Measurements from ENCODE around the gene IGSF9.

The IGSF9 gene

DNA sequence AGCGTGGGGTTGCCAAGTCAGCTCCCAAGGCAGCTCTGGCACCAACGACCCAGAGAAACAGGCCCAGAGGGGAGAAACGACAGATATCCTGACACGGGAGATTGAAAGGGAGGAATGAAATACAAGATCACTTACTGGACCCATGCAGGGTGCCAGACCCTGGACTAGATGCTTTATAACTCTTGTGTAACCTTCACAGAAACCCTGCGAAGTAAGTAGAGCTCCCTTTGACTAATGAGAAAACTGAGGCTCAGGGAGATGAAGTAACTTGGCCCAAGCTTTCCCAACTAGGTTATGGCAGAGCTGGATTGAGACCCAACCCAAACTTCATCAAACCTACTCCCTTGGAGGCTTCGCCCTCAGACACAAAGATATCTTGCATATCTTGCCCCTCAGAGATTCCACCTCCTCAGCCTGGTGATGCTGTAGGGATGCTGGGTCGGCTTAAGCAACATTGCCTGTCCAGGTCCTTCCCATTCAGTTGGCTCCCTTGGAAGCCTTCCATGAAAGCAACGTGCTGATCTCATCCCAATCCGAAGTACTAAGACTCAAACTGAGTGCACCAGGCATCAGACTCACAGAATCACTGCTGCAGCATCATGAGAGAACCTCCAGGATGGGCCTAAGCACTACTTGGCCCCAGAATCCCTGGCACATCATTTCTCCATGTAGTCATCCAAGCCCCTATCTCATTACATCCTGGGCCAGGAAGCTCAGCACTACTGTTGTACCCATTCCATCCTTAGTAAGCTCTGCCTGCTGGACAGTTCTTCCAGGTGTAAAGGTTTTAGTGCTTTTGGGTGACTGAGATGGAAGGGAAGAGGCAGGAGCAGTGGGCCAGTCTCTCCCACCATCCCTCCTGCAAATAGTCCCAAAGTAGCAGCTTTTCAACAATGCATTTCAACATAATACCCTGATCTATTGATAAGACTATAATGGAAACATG lies 1.1 kb upstream of the IGSF9 start:
- no peak for DNase-seq (ENCODE audit: low read depth)

DNA sequence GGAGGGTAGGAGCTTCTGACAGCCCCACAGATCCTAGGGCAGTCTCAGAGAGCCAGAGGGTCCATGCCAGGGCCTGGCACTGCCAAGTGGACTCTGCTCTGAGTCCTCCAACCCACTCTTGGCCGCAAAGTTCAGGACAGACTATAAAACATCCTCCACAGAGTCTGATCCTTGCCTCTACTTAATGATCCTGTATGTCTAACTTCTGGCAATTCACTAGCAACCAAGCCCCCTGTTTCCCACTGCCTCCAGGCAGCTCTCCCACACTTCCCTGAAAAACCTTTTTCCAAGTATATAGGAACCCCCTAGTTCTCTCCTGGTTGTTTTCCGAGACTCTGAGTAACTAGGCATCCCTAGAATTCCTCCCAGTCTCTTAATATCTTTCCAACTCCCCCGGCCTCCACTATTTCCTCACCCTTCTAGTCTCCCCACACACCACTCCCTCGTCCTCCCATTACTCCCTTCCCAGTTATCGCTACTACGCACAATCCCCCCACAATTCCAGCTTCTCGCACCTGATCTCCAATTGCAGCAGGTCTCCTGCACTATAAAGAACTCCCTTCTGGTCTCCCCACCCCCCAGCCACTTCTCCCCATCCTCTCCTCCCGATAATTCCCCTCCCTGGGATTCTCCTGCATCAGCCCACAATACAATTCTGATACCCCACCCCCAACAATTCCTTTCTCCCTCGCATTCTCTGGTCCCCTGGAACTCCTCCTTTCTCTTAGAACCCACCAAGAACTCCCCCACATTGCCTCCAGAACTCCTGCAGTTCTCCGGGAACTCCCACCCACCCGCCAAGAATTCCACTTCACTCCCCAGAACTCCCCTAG lies 574 bp downstream of the IGSF9 start:
- no peak for DNase-seq (ENCODE audit: low read depth)

DNA sequence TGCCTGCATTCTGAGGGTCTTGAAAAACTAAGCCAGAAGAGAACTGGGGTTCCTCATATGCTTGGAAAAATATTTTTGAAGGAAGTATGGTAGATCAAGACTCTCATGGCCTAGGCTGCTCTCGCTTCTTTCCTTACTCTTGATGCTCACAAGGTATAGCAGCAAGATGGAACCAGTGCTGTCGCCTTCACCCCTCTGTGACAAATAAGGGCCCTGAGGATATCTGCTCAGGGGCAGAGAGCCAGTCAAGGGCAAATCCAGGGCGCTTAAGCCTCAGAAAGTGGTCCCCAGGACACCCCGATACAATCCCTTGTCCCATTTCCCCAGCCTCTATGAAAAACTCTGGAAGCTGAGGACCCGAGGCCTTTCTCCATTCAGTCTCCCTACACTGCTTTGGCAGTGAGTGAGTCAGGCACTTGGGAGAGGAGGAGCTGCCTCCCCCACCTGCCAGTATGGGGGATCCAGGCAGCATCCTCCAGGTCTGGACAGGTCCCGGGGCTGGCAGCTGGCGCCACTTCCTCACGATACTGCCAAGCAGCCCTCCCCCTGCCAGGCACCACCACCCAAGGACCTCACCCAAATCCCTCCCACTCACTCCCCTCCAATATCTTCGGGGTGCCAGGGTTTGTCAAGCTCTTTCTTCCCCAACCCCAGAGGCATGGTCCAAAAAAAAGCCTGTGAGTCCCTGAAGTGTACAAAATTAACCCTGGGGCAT lies 1.3 kb downstream of the IGSF9 start:
- no peak for DNase-seq (ENCODE audit: low read depth)

DNA sequence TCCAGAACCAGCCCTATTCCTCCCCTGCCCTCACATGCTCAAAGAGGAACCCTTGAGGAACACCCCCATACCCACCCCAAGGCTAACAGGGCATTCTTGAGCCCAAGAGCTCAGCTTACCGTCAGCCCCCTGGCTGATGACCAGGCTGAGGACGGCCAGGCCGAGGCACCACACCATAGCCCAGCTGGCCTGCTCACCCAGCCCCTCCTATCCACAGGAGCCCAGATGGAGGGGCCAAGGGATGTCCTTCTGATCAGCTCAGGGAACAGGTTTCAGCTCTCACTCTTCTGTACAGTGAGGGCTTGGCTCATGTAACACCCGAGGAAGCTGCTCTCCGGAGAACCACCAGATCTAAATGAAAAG lies 2.2 kb downstream of the IGSF9 start:
- DNase-seq (ENCODE audit: low read depth): no peak

DNA sequence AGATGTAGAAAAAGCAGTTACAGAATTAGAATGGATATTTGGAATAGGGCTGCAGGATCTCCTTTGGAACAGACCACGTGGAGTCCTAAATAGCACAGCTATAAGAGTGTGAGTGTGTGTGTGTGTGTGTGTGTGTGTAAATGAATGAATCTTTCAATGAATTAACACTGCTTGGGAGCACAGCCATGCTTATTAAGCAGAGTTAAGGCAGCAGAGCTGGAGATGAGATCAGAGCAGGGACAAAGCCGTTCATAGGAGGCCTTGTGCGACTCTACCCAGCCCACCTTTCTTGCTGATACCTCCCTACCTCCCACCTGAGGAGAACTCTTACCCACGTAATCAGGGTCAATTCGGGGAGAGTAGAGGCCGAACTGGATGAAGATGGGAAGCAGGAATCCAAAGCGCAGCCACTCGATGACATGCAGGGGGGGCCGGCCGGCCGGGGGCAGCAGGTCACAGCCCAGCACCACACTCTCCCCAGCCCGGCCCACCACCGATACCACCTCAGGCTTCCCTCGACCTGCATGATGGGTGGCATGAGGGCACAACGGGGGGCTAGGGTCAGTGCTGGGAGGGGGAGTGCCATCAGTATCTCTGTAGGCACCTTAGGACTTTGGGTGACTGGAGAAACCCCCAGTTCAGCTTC lies 2.7 kb downstream of the IGSF9 start:
- DNase-seq (ENCODE audit: low read depth): no peak

DNA sequence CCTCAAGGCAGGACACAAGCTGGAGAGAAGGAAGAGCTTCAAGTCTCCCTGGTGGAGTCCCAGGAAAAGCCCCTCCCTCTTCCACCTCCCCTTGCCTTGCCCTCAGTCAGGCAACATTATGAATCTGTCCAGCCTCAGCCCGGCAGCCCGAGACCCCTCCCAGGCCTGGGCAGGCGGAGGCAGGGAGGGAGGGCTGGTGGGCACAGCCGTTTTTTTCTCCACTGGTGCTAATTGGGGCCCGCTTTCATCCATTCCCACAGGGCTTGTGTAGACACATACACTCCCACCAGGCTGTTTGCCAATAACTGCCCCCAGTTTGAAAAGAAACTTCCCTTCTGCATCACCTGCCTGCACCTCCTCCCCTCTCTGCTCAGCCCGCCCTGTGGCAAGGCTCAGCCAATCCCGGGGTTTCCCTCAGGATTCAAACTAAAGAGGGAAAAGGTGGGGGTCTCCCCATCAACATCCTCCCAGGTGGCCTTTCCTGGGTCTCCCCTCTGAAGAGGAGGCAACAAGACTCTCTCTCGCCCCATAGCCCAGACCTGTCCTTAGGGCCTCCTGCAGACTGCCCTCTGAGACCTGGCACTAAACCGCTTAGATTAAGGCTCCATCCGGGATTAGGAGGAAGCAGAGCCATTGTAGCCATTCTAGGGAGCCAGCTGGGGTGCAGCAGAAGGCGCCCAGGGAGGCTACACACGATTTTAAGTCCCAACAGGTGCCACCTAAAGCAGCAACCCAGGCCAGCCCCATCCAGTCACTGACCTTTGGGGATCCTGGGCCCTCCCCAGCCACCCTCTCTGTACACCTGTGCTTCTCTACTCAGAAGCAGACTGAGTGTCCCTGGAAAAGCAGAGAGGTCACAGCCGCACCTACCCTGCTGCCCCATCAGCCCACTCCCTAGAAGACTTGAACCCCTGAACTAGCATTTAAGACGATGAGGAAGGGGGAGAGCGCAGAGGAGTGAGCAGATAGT lies 3.5 kb downstream of the IGSF9 start:
- no peak for DNase-seq (ENCODE audit: low read depth)

DNA sequence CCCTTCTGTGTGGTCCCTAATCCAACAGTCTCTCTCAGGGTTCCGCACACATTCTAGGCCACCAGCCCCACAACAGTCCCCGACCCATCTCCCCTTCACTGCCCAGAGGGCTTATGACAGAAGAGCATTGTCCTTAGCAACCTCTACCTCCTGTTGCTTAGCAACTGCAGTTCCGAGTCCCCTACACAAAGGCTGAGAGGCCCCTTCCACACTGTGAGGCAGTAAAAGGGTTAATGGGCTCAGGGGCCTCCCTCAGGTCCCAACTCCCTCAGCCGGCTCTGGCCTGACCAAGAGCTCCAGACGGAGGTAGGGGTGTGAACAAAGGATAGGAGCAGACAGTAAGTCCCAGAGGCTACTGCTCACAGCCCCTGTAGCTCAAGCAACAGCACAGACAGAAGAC lies 4.3 kb downstream of the IGSF9 start:
- DNase-seq (ENCODE audit: low read depth): no peak

DNA sequence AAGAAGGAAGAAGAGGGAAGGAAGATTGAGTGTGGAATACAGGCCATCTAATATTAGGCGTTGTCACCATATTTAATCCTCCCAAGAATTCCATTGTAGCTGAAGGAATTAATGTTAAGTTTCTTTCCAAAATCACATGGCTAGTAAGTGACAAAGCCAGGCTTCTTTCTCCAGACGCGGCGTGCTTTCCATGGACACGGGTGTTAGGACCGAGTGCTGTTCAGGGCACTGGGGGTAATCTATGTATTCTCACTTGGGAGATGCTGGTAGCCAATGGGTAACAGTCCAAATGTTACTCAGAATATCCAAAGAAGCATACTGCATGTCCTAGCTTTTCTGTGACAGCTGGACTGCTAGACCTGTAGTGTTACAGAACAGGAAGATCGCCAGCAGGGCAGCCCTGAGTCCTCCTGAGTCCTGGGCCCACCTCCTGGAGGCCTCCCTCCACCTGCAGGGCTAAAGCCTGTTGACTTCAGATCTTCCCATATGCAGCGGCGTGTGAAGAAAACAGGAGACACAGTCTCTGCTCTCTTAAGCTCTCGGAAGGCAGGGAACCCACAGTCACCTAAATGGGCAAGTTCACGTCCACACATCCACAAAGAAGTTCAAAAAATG lies 5.3 kb downstream of the IGSF9 start:
- DNase-seq (ENCODE audit: low read depth): no peak

DNA sequence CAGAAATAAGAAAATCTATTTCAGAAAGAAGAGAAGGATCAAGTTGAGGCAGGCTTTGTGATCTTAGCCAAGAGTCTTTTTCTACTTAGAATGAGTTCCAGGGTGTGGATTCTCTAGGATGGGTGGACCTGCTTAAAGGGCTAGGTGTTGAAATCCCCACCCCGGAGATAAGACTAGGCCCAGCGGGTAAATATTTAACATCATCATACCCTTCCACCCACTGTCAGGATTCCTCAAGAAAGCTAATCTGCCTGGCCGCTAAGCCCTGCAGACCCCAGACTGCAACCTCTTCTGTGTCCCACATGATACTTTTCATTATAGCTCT lies 5.8 kb downstream of the IGSF9 start:
- no peak for DNase-seq (ENCODE audit: low read depth)

DNA sequence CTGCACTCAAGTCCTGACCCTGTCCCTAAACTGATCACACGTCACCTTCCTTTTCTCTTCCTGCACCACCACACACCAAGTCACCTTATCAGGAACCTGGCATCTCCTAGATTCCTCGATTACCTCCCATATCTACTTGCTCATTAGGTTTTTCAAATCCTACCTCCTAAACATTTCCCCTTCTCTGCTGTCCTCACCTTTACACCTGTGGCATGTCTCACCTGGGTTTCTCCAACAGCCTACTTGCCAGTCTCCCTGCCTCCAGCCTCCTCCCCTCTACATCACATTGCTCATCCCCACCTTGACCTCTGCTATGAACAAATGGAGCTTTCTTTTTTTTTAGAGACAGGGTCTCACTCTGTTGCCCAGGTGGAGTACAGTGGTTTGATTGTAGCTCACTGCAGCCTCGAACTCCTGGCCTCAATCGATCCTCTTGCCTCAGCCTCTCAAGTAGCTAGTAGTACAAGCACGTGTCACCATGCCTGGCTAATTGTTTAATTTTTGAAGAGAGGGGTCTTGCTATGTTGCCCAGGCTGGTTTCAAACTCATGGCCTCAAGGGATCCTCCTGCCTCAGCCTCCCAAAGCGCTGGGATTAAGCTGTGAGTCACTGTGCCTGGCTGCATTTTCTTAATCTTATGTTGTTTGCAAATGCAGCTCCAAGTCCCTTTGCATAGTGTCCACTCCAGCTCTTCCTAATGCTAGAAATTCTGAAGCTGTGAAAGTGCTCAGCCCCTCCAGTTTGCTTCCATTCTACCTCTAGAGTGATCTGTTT lies 6.3 kb downstream of the IGSF9 start:
- no peak for DNase-seq (ENCODE audit: low read depth)

DNA sequence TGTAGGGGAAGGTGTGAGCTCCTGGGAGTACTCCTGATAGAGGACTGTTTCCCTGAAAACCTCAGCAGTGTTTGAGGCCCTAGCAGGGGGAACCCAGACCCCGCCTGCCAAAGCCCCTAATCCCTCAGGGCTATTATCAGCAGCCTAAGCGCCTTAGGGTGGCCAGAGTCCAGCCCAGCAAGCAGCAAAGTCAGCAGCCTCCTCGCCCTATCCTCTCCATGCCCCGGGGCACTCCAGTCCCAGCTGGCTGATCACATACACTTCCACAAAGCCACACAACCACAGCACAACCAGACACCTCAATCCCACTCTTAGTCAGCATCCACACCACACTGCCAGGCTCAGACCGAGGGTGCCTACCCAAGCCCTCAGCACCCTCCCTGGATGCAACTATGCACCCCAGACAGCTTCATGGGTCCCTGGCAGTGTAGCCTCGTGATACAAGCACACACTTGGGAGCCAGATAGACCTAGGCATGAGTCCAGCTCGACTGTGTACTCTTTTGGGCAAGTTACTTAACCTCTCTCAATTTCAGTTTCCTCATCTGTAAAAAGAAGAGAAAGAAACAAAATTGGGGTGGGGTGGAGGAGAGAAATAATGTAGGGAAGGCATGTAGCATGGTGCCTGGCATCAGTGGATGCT lies 7.1 kb downstream of the IGSF9 start:
- no peak for DNase-seq (ENCODE audit: low read depth)

DNA sequence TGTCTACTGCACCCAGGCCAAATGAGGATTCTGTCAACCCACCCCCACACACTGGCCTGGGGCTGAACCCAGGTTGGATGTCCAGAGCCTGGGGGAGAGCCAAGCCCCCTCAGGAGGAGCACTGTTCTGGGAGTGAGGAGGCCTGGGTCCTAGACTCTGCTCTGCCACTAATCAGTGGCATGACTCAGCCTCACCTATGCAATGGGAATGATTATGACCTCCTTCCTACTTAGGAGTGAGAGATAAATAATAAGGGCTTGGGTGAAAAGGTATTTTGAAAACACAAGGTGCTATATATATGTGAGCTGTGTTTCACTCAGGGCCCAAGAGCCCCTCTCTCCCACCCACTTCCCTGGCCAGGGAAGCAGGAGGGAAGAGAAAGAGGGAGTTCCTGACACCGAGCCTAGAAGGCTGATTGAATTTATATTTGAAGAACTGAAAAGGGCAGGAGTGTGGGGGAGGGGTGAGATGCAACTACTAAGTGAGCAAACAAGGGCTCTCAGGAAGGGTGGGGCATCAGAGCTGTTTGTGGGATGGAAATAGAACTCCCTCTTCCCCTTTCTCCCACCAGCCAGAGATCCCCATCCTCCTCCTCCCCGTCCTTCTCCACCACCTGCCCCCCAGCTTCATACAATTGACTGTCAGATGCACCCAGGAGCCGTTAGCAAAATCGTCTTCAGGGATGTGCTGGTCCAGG lies 8.2 kb downstream of the IGSF9 start:
- DNase-seq (ENCODE audit: low read depth): no peak

DNA sequence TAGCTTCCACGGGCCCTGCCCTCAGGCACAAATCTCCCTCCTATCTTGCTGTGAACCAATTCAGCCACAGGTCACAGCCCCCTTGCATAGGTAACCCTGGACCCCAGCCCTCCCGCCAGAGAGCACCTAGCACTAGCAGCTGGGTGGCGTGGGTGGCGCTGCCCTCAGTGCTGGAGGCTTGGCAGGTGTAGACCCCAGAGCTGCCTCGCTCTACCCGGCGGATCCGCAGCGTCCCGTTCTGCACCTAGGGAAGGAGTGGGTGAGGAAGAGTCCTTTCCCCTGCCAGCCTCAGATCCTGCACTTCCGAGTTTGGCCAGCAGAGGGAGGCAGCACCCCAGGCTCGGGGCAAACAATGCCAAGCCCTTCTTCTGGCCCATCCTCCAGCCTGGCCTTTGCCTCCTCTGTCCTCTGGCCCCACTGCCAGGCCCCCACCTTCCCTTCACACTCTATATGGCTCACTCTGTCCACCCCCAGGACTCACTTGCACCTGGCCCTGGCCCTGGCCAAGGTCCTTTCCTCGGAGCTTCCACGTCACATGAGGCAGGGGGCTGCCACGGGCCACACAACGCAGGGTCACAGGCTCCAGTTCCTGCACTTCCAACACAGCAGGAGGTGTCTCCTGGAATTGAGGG lies 9.0 kb downstream of the IGSF9 start:
- peak; percentile 75 for DNase-seq (ENCODE audit: low read depth)

DNA sequence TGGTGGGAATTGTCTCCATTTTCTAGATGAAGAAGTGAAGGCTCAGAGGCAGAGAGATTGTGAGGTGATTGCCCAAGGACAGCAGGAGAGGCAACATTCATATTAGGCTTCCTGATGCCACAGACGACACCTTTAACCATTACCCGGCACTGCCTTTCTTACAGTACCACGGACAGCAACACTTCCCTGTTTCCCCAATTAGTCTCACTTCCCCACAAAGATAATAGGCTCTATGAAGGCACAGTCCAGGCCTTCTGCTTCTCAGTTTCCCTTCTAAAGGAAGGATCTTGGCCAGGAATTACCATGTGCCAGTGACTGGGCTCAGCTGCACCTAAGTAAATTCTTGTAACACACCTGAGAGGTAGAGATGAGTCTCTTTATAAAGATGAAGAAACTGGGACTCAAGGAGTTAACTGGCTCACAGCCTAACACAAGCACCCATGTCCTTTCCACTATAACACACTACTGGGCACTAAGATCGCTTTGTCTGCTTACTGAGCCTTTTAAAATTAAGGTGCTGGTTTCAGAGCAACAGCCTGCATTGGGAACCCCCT lies 9.6 kb downstream of the IGSF9 start:
- no peak for DNase-seq (ENCODE audit: low read depth)

DNA sequence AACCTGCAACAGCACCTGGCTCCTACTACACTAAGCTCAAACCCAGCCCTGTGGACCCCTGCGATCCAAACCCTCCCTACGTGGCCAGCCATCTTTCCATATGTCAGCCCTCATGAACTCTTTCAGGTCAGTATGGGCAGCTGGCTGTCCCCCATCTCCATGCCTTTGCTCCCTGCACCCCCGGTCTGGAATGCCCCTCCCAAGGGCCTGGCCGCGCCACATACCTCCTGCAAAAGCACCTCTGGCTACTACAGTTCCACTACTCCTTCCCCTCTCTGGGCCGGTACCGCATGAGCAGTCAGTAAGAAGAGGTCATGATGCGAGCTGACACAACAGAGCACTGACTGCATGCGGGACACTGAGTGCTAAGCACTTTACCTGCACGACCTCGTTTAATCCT lies 10.1 kb downstream of the IGSF9 start:
- DNase-seq (ENCODE audit: low read depth): no peak

DNA sequence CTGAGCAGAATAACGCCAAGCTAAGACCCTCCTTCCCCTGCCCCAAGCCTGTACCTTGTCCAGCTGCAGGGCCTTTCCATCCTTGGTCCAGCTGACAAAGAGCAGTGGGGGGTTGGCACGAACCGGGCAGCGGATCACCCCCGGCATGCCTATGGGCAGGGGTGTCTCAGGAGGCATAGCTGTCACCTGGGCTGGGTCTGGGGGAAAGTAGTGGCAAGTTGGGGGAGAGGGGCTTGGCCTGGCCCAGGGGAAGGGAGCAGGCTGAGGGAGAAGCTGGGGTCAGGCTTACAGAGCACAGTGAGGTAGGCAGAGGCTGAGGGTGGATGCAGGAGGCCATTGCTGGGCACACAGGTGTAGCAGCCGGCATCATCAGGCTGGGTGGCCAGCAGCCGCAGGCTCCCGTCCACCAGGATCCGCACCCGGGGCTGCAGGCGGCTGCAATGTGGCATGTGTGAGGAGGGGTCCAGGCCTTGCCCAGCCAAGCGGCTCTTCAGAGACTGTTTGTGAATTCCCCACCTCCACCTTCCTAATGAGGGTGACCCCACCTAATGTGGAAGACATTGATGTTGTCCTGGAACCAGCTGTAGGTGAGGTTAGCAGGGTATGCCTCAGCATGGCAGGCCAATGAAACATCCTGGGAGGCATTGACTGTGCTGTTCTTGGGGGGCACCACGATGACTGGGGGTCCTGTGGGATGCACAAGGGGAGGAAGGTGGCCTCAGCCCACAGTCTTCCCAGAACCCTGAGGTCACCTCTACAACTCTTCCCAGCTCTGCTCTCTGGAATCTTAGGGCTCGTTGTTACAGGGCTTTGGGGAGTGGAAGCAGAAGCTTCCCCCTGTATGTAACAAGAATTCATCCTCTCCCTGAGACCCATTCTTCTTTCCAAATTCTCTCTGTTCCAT lies 11.0 kb downstream of the IGSF9 start:
- no peak for DNase-seq (ENCODE audit: low read depth)

DNA sequence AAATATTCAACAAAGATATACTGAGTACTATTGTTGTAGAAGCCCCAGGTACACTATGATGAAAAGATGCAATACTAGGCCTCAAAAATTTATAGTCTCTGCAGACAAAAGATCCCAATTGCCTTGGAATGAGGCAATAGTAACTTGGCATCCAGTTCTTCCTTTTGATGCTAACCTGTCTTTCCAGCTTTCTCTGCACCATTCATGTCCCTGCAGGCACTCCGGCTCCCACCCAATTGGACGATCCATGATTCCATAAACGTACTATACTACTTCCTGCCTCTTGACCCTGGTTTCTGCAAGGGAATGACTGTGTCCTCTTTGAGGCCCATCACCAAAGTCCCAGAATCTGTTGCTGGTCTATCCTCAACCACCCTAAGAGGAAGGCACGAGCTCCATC lies 12.1 kb downstream of the IGSF9 start:
- DNase-seq (ENCODE audit: low read depth): no peak

All from activated T-helper 9 cell treated with anti-CD3 and anti-CD28 coated beads, Interleukin-2, amount 50 U/mL, for 16 hours (primary cell).